A549 (cell line): ENCODE results near the gene TBC1D20.

Experiments used
- JUN ChIP-seq, 2 experiments: fragments of >200 bp; sonication (Bioruptor Twin); formaldehyde crosslinking; IDR thresholded peaks; 2 replicates in 1 of 2; 3 replicates in 1 of 2; pipeline ENCODE4 v1.6.1; 2016 to 2017
- POLR2A ChIP-seq: IDR thresholded peaks from 2 replicates; pipeline ENCODE4 v1.6.1; 2012; ENCODE audit warnings: mild to moderate bottlenecking, low read length
- RAD21 ChIP-seq, 2 experiments: fragments of >200 bp in 1 of 2; sonication (Bioruptor Twin) in 1 of 2; formaldehyde crosslinking in 1 of 2; IDR thresholded peaks in 1 of 2; conservative IDR thresholded peaks in 1 of 2; 2 replicates in 1 of 2; 3 replicates in 1 of 2; pipeline ENCODE4 v1.6.1; 2012 to 2018; ENCODE audit warnings: inconsistent platforms in 1 of 2
- SMC3 ChIP-seq: fragments of >200 bp; sonication (Bioruptor Twin); formaldehyde crosslinking; IDR thresholded peaks from 3 replicates; pipeline ENCODE4 v1.6.1; 2018; ENCODE audit warnings: inconsistent platforms
- TP53 ChIP-seq: fragments of 250-450 bp; sonication (Bioruptor Pico); IDR thresholded peaks from 2 replicates; pipeline ENCODE4 v1.5.0; 2021; ENCODE audit warnings: mild to moderate bottlenecking, moderate library complexity
- TF ChIP-seq, protein P1 (sequence below): fragments of >200 bp; sonication (Bioruptor Twin); formaldehyde crosslinking; IDR thresholded peaks from 3 replicates; pipeline ENCODE4 v1.5.1; 2016

DNA sequence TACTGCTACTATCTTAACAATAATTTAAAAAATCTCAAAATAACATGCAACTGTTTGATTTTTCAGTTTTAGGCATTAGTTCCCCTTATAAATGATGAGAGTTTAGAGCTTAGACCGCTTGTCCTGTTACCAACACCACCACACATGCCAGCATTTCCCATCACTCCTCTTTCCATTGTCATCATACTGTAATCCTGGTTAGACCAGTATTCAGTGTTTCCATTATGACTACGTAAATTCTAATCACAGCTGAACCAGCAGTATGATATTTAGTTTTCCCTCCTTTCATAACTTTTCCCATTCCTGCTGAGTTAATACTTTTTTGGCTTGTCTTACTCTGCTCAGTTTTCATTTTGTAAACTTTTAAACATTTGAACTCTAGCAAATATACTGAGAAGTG lies 12.2 kb upstream of the TBC1D20 start:
- TF ChIP-seq RAD21 (conservative IDR thresholded peaks at IDR 0.05 in 1 of 2, IDR thresholded peaks at IDR 0.05 in 1 of 2) (no peak), TP53 (no peak), SMC3 (no peak), POLR2A (no peak), JUN (IDR thresholded peaks at IDR 0.05) (no peak)
- TF ChIP-seq, protein P1, sequence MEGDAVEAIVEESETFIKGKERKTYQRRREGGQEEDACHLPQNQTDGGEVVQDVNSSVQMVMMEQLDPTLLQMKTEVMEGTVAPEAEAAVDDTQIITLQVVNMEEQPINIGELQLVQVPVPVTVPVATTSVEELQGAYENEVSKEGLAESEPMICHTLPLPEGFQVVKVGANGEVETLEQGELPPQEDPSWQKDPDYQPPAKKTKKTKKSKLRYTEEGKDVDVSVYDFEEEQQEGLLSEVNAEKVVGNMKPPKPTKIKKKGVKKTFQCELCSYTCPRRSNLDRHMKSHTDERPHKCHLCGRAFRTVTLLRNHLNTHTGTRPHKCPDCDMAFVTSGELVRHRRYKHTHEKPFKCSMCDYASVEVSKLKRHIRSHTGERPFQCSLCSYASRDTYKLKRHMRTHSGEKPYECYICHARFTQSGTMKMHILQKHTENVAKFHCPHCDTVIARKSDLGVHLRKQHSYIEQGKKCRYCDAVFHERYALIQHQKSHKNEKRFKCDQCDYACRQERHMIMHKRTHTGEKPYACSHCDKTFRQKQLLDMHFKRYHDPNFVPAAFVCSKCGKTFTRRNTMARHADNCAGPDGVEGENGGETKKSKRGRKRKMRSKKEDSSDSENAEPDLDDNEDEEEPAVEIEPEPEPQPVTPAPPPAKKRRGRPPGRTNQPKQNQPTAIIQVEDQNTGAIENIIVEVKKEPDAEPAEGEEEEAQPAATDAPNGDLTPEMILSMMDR = no peak
